ENCODE data around the gene PFAS. TPM values are rescaled to one million over a fixed set of nuclear protein-coding genes. Genes with fewer than 3 reads are reported as not detected.
A peak's percentile ranks its signal among the peaks of the same experiment; 100 is the strongest.

PFAS gene
- total RNA-seq, 1 experiment from 2014 or later: 80.6 TPM

DNA sequence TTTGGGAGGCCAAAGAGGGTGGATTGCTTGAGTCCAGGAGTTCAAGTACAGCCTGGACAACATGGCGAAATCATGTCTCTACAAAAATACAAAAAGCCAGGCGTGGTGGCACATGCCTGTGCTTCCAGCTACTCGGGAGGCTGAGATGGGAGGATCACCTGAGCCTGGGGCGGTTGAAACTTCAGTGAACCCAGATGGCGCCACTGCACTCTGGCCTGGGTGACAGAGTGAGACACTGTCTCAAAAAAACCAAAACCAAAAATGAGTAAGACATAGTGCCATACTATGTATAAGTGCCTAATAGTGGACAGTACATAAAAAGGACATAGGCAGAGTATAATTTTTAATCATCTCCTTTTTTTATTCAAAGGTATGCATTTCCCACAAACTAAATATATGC is 5.3 kb upstream of the PFAS start:
- Histone ChIP-seq H3K4me2 (ENCODE audit: low read length) (no peak overlapping the region), H3K79me2 (ENCODE audit: insufficient read depth, low read length) (peaks cover 73% of the 10 kb centered on the region), H3K4me1 (ENCODE audit: control insufficient read depth in 1 of 2, insufficient read depth in 2 of 2, low read length in 2 of 2) (peaks cover 6 to 19% of the 10 kb centered on the region in 2 experiments), H3K9me2 (ENCODE audit: insufficient read depth) (no peaks in the 10 kb centered on the region), H3K36me3 (ENCODE audit: control insufficient read depth in 1 of 2, insufficient read depth in 2 of 2, low read length in 2 of 2) (peaks cover 12 to 23% of the 10 kb centered on the region in 2 experiments; a peak in 3 of 4 replicates), H2AFZ (ENCODE audit: low read depth, low read length, poor library complexity, severe bottlenecking) (no peak overlapping the region), H3K27me3 (ENCODE audit: insufficient read depth, low read length) (no peaks in the 10 kb centered on the region), H3K9me3 (ENCODE audit: control insufficient read depth in 1 of 2, insufficient read depth in 1 of 2, low read depth in 1 of 2, low read length in 2 of 2) (no peaks in the 10 kb centered on the region), H4K20me1 (ENCODE audit: insufficient read depth) (no peaks in the 10 kb centered on the region), H3K27ac (ENCODE audit: low read depth, low read length) (no peak overlapping the region), H3K4me3 (replicated peaks in 1 of 2; ENCODE audit: low read depth in 1 of 2, low read length in 2 of 2) (no peak overlapping the region), H3K9ac (ENCODE audit: low read length) (no peak overlapping the region)
- no peak for ATAC-seq
- POLR2A ChIA-PET: no interaction called here
- TF ChIP-seq POLR2A (IDR thresholded peaks at IDR 0.05; ENCODE audit: borderline replicate concordance, extremely low read depth, insufficient read depth, insufficient read length) (no peak), RAD21 (IDR thresholded peaks at IDR 0.05; ENCODE audit: low read depth) (no peak), CBX3 (IDR thresholded peaks at IDR 0.05; ENCODE audit: low read depth) (no peak), SRF (IDR thresholded peaks at IDR 0.05; ENCODE audit: low read depth) (no peak)
- TF ChIP-seq, protein P1, sequence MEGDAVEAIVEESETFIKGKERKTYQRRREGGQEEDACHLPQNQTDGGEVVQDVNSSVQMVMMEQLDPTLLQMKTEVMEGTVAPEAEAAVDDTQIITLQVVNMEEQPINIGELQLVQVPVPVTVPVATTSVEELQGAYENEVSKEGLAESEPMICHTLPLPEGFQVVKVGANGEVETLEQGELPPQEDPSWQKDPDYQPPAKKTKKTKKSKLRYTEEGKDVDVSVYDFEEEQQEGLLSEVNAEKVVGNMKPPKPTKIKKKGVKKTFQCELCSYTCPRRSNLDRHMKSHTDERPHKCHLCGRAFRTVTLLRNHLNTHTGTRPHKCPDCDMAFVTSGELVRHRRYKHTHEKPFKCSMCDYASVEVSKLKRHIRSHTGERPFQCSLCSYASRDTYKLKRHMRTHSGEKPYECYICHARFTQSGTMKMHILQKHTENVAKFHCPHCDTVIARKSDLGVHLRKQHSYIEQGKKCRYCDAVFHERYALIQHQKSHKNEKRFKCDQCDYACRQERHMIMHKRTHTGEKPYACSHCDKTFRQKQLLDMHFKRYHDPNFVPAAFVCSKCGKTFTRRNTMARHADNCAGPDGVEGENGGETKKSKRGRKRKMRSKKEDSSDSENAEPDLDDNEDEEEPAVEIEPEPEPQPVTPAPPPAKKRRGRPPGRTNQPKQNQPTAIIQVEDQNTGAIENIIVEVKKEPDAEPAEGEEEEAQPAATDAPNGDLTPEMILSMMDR (IDR thresholded peaks at IDR 0.05 in 2 of 3, conservative IDR thresholded peaks at IDR 0.05 in 1 of 3; ENCODE audit: borderline replicate concordance in 1 of 3, insufficient read depth in 1 of 3, low read depth in 2 of 3, low read length in 2 of 3): 0 out of 6 replicates have a peak, but pooled peaks of 1 of the 3 experiments have one; percentile 8
- BruUV-seq (replicated peaks): no TSS peak
- no peak for DNase-seq (ENCODE audit: low read depth, low spot score)
- CTCF ChIA-PET: no interaction called here
- intact Hi-C loops (cut with micrococcal nuclease): no loop called here
- RAD21 ChIA-PET (ENCODE audit: low non-redundant PET in 1 of 2, low total read pairs in 2 of 2, uncharacterized antibody in 2 of 2, unreplicated experiment in 2 of 2): no interaction called here

DNA sequence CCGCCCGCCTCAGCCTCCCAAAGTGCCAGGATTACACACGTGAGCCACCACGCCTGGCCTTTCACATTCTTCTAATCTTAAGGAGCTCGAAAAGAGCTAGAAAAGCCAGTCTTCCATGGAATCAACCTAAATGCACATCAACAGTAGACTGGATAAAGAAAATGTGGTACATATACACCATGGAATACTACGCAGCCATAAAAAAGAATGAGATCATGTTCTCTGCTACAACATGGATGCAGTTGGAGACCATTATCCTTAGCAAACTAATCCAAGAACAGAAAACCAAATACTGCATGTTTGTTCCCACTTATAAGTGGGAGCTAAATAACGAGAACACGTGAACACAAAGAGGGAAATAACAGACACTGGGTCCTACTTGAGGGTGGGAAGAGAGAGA is 4.3 kb upstream of the PFAS start:
- Histone ChIP-seq H3K27me3 (ENCODE audit: insufficient read depth, low read length) (no peaks in the 10 kb centered on the region), H3K9me2 (ENCODE audit: insufficient read depth) (no peaks in the 10 kb centered on the region), H2AFZ (ENCODE audit: low read depth, low read length, poor library complexity, severe bottlenecking) (no peak overlapping the region), H3K27ac (ENCODE audit: low read depth, low read length) (no peak overlapping the region), H3K4me3 (replicated peaks in 1 of 2; ENCODE audit: low read depth in 1 of 2, low read length in 2 of 2) (no peak overlapping the region), H3K79me2 (ENCODE audit: insufficient read depth, low read length) (peaks cover 74% of the 10 kb centered on the region), H4K20me1 (ENCODE audit: insufficient read depth) (no peaks in the 10 kb centered on the region), H3K4me1 (ENCODE audit: control insufficient read depth in 1 of 2, insufficient read depth in 2 of 2, low read length in 2 of 2) (peaks cover 6 to 21% of the 10 kb centered on the region in 2 experiments), H3K36me3 (ENCODE audit: control insufficient read depth in 1 of 2, insufficient read depth in 2 of 2, low read length in 2 of 2) (peaks cover 7 to 14% of the 10 kb centered on the region in 2 experiments; a peak in 1 of 4 replicates), H3K4me2 (ENCODE audit: low read length) (no peak overlapping the region), H3K9me3 (ENCODE audit: control insufficient read depth in 1 of 2, insufficient read depth in 1 of 2, low read depth in 1 of 2, low read length in 2 of 2) (no peaks in the 10 kb centered on the region), H3K9ac (ENCODE audit: low read length) (no peak overlapping the region)
- TF ChIP-seq CBX3 (IDR thresholded peaks at IDR 0.05; ENCODE audit: low read depth): no peak
- no peak for TF ChIP-seq ZFX (IDR thresholded peaks at IDR 0.05)
- no peak for TF ChIP-seq POLR2A (IDR thresholded peaks at IDR 0.05; ENCODE audit: borderline replicate concordance, extremely low read depth, insufficient read depth, insufficient read length)
- TF ChIP-seq SP1 (IDR thresholded peaks at IDR 0.05; ENCODE audit: low read depth): no peak
- no peak for TF ChIP-seq POLR2AphosphoS5 (IDR thresholded peaks at IDR 0.05; ENCODE audit: low read depth, low read length)
- TF ChIP-seq, protein P1 (IDR thresholded peaks at IDR 0.05 in 2 of 3, conservative IDR thresholded peaks at IDR 0.05 in 1 of 3; ENCODE audit: borderline replicate concordance in 1 of 3, insufficient read depth in 1 of 3, low read depth in 2 of 3, low read length in 2 of 3): no peak
- TF ChIP-seq EZH2 (IDR thresholded peaks at IDR 0.05): no peak
- TF ChIP-seq, protein P2, sequence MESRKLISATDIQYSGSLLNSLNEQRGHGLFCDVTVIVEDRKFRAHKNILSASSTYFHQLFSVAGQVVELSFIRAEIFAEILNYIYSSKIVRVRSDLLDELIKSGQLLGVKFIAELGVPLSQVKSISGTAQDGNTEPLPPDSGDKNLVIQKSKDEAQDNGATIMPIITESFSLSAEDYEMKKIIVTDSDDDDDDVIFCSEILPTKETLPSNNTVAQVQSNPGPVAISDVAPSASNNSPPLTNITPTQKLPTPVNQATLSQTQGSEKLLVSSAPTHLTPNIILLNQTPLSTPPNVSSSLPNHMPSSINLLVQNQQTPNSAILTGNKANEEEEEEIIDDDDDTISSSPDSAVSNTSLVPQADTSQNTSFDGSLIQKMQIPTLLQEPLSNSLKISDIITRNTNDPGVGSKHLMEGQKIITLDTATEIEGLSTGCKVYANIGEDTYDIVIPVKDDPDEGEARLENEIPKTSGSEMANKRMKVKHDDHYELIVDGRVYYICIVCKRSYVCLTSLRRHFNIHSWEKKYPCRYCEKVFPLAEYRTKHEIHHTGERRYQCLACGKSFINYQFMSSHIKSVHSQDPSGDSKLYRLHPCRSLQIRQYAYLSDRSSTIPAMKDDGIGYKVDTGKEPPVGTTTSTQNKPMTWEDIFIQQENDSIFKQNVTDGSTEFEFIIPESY (IDR thresholded peaks at IDR 0.05; ENCODE audit: extremely low read depth, insufficient replicate concordance, low read length): no peak
- no peak for TF ChIP-seq EGR1 (IDR thresholded peaks at IDR 0.05; ENCODE audit: low read depth)
- intact Hi-C loops (cut with micrococcal nuclease): no loop called here
- DNase-seq (ENCODE audit: low read depth, low spot score): no peak
- ATAC-seq: no peak
- ChIA-PET CTCF (no interaction called here), RAD21 (ENCODE audit: low non-redundant PET in 1 of 2, low total read pairs in 2 of 2, uncharacterized antibody in 2 of 2, unreplicated experiment in 2 of 2) (no interaction called here), POLR2A (no interaction called here)
- no TSS peak for BruUV-seq (replicated peaks)

All from HCT116 (cell line).